ENCODE results near the gene FHIT.

DNA sequence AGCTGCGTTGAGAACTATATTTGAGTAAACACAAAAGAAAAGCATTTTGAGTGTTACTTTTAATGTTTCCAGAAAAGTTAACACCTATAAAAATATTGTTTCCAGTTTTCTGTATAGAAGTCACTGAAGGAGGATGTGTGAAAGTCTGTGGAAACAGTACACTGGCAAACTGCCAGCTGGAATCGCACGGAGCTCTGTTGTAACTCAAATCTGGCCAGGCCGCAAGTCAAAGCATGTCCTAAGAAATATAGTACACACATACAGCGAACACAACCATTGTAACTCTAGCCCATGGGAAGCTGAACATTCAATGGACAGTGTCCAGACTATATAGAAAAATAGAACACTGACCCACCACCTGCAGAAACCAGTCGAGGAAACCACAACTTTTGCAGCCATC, 657.2 kb downstream of the FHIT start:
- TF ChIP-seq GATA2 (IDR thresholded peaks at IDR 0.05; ENCODE audit: low read depth, low read length) (no peak), GATA3 (IDR thresholded peaks at IDR 0.05; ENCODE audit: low read depth, low read length) (no peak)

All from SH-SY5Y (cell line).